ENCODE measurements around the gene CRACR2A. TPM values are rescaled to one million over a fixed set of nuclear protein-coding genes. Genes with fewer than 3 reads are reported as not detected.

CRACR2A gene
- total RNA-seq, 4 donors from 2014 or later: 1.1 to 3.3 (median 2.8) TPM

- intact Hi-C loops (cut with DNase I): no loop called here
- H3K9me3 ChIP-seq: no peaks in the 10 kb centered on the region
- H3K4me3 ChIP-seq: no peak overlapping the region
- 86% methylated on average over 9 of the region's 9 CpGs for WGBS
- no peak for TF ChIP-seq EP300 (IDR thresholded peaks at IDR 0.05)
- no peak for TF ChIP-seq POLR2A (IDR thresholded peaks at IDR 0.05; ENCODE audit: low read depth)
- no peak for TF ChIP-seq CTCF (IDR thresholded peaks at IDR 0.05)
- TF ChIP-seq POLR2AphosphoS5 (IDR thresholded peaks at IDR 0.05): no peak
- no peaks in the 10 kb centered on the region for H3K27me3 ChIP-seq
- DNase-seq (ENCODE audit: extremely low spot score): no peak
- no peaks in the 10 kb centered on the region for H3K4me1 ChIP-seq
- H3K36me3 ChIP-seq: no peaks in the 10 kb centered on the region
- H3K27ac ChIP-seq (replicated peaks in 1 of 4): no peak overlapping the region
Observed at GRCh38 chr12:3717283-3717898, 35.5 kb downstream of the CRACR2A start.

- H3K36me3 ChIP-seq: no peaks in the 10 kb centered on the region
- TF ChIP-seq POLR2A (IDR thresholded peaks at IDR 0.05; ENCODE audit: low read depth) (no peak), EP300 (IDR thresholded peaks at IDR 0.05) (no peak), CTCF (IDR thresholded peaks at IDR 0.05) (no peak), POLR2AphosphoS5 (IDR thresholded peaks at IDR 0.05) (no peak)
- intact Hi-C loops (cut with DNase I): no loop called here
Observed at GRCh38 chr12:3715999-3716398, 36.9 kb downstream of the CRACR2A start.

GRCh38 chr12:3713947-3714346, 39.0 kb downstream of the CRACR2A start:
- H3K27me3 ChIP-seq: no peaks in the 10 kb centered on the region
- no peak overlapping the region for H3K27ac ChIP-seq (replicated peaks in 1 of 4)
- intact Hi-C loops (cut with DNase I): no loop called here
- TF ChIP-seq POLR2AphosphoS5 (IDR thresholded peaks at IDR 0.05) (no peak), POLR2A (IDR thresholded peaks at IDR 0.05; ENCODE audit: low read depth) (no peak), EP300 (IDR thresholded peaks at IDR 0.05) (no peak), CTCF (IDR thresholded peaks at IDR 0.05) (no peak)
- H3K9me3 ChIP-seq: no peaks in the 10 kb centered on the region
- H3K36me3 ChIP-seq: no peaks in the 10 kb centered on the region
- WGBS: 97% methylated on average over 2 of the region's 2 CpGs
- no peak overlapping the region for H3K4me3 ChIP-seq
- DNase-seq (ENCODE audit: extremely low spot score): no peak
- H3K4me1 ChIP-seq: no peaks in the 10 kb centered on the region

More at GRCh38 chr12:3715999-3716398, 36.9 kb downstream of the CRACR2A start:
- WGBS: 95% methylated on average over 1 of the region's 1 CpG
- H3K27ac ChIP-seq (replicated peaks in 1 of 4): no peak overlapping the region
- H3K9me3 ChIP-seq: no peaks in the 10 kb centered on the region
- no peaks in the 10 kb centered on the region for H3K4me1 ChIP-seq
- H3K4me3 ChIP-seq: no peak overlapping the region
- H3K27me3 ChIP-seq: no peaks in the 10 kb centered on the region
- DNase-seq (ENCODE audit: extremely low spot score): no peak

GRCh38 chr12:3713483-3713882, 39.4 kb downstream of the CRACR2A start:
- no peaks in the 10 kb centered on the region for H3K9me3 ChIP-seq
- TF ChIP-seq POLR2A (IDR thresholded peaks at IDR 0.05; ENCODE audit: low read depth) (no peak), POLR2AphosphoS5 (IDR thresholded peaks at IDR 0.05) (no peak), CTCF (IDR thresholded peaks at IDR 0.05) (no peak), EP300 (IDR thresholded peaks at IDR 0.05) (no peak)
- H3K4me3 ChIP-seq: no peak overlapping the region
- intact Hi-C loops (cut with DNase I): no loop called here
- H3K4me1 ChIP-seq: no peaks in the 10 kb centered on the region
- 72% methylated on average over 4 of the region's 4 CpGs for WGBS
- H3K27ac ChIP-seq (replicated peaks in 1 of 4): no peak overlapping the region
- DNase-seq (ENCODE audit: extremely low spot score): no peak
- no peaks in the 10 kb centered on the region for H3K27me3 ChIP-seq
- H3K36me3 ChIP-seq: no peaks in the 10 kb centered on the region
